Activated T-cell treated with anti-CD3 and anti-CD28 coated beads, Interleukin-2, amount 50 U/mL, for 48 hours (primary cell): ENCODE measurements around the gene FAM185A.
"Not testable (repeated sequence)": the region's sequence is repeated elsewhere in the genome, so short reads cannot be mapped to it uniquely, and the experiment has no call there.

ENCODE experiments used
- DNase-seq, 2 experiments: peaks; one replicate each; pipeline ENCODE4 v3.0.0-alpha.2; 2020

Gene FAM185A

GRCh38 chr7:102780926-102781325, 32.1 kb downstream of the FAM185A start:
- not testable (repeated sequence) for DNase-seq

DNA sequence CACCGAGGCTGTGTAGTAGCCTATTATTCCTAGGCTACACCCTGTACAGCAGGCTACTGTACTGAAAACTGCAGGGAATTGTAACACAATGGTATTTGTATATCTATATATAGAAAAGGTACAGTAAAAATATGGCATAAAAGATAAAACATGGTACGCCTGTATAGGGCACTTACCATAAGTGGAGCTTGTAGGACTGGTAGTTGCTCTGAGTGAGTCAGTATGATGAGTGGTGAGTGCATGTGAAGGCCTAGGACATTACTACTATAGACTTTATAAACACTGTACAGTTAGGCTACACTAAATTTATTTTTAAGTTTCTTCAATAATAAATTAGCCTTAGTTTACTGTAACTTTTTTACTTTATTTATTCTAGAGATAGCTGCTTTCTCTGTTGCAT, 40.0 kb downstream of the FAM185A start:
- DNase-seq, result not testable (repeated sequence)

GRCh38 chr7:102790364-102791100, 41.7 kb downstream of the FAM185A start:
- DNase-seq, result not testable (repeated sequence)

DNA sequence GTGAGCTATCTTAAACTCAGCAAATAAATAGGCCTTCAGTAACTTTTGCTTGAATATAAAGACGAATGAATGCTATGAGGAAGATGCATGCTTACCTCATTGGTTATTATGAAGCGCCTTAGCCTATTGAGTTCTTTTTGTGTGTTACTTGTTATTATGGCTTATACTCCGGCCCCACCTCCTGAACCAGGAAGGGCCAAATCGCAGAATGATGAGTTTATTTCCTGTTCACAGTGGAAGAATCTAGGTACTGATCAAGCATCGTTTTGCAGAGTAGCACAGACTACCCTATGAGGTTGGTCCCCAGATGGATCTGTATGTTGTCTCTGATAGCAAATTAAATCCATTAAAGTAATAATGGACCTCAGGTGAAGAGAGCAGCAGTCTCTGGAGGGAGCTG, 42.6 kb downstream of the FAM185A start:
- not testable (repeated sequence) for DNase-seq

DNA sequence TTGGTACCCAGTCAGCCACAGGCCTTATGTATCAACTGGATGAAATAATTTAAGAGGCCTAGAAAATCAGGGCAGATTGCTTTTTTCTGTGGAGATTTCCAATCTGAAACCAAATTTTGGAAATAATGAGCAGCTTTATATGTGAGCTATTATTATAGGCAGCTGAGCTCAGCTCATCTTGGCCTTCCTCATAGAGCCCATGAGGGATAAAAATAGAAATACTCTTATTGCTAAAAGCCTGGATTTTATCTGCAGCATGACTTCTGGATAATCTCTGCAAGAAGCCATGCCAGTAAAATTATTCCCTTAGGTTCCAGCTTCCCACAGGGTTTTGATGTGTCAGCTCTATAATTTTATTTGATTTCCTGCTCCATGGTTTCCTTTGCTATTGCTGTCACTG, 43.0 kb downstream of the FAM185A start:
- DNase-seq, result not testable (repeated sequence)

GRCh38 chr7:102794567-102794966, 45.8 kb downstream of the FAM185A start:
- not testable (repeated sequence) for DNase-seq

DNA sequence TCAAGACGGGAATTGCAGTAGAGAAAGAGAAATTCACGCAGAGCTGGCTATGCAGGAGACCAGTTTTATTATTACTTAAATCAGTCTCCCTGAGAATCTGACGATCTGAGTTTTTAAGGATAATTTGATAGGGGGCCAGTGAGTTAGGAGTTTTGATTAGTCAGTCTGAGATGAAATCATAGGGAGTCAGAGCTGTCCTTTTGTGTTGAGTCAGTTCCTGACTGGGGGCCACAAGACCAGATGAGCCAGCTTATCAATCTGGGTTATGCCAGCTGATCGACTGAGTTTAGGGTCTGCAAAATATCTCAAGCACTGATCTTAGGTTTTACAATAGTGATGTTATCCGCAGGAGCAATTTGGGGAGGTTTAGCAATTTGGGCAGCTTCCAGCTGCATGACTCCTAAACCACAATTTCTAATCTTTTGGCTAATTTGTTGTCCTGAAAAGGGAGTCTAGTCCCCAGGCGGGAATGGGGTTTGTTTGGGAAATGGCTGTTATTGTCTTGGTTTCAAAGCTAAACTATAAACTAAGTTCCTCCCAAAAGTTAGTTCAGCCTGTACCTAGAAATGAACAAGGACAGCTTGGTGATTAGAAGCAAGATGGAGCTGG, 47.3 kb downstream of the FAM185A start:
- DNase-seq, result not testable (repeated sequence)

DNA sequence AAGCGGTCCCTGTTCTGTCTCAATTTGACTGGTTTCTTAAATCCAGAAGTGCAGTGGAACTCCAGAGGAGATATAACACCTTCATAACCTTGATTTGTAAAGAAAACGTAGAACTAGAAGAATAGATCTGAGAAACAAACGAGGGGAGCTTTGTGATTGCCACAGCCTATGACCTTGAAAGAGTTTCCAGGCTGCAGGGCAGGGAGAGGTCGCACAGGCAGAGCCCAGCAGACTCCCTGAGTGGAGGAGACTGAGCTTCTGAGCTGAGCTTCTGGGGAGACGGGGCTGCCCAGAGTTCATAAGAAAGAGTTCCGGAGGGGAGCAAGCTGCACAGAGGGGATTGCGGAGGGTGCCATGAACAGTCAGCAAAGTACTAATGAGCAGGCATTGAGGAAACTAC, 57.8 kb downstream of the FAM185A start:
- DNase-seq, result no peak

DNA sequence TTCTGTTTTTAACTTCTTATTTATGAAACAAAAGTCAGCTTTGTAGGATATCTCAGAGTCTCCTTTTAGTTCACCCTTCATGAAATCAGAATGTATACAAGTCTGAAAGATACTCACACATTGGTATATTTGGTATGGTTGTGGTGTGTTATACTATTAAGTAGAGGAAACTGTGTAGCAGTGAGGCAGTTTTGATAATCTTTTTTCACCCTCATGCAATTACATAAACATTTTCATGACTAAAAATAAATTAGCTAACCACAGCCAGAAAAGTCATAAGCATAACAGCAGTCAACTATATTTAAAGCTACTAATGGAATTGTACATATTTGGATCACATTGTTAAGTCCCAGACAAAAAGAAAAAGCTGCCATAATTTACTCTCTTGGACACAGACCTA, 62.1 kb downstream of the FAM185A start:
- no peak for DNase-seq

GRCh38 chr7:102811942-102812678, 63.3 kb downstream of the FAM185A start:
- no peak for DNase-seq

DNA sequence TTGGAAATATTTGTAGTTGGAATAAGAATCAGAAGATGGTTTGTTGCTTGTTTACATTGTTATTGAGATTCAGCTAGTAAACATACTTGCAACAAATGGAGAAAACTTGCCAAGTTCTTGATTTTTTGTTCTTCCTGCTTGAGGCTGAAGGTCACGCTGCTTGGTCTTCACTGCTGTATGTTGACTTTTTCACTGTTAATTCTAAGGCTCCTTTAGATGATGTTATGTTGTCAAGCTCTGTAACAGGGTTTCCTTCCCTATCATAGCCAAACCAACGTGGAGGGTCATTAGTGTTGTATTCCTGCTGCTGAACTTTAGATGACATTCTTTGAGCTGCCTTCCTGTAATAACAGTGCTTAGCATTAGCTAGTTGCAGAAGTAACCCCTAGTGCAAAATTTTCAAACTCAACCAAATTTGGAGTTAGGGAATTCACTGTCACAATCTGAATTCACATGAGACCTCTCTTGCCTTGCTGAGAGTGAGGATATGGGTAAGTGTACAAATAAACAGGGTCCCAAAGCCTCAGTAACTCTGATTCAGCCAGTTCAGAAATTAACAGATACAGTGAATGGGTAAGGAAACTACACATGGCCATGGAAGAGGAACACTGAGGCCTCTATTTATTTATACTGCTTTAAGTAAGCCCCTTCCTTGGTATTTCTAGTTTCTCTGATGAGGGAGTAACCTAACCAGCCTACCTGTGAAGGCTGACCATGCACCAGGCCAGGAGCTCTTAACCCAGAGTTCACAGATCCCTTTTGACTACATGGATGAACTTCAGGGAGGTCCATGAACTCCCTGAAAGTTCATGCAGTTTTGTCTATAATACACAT, 64.6 kb downstream of the FAM185A start:
- no peak for DNase-seq

- DNase-seq, result no peak
Measured at GRCh38 chr7:102814025-102814471, 65.2 kb downstream of the FAM185A start.

DNA sequence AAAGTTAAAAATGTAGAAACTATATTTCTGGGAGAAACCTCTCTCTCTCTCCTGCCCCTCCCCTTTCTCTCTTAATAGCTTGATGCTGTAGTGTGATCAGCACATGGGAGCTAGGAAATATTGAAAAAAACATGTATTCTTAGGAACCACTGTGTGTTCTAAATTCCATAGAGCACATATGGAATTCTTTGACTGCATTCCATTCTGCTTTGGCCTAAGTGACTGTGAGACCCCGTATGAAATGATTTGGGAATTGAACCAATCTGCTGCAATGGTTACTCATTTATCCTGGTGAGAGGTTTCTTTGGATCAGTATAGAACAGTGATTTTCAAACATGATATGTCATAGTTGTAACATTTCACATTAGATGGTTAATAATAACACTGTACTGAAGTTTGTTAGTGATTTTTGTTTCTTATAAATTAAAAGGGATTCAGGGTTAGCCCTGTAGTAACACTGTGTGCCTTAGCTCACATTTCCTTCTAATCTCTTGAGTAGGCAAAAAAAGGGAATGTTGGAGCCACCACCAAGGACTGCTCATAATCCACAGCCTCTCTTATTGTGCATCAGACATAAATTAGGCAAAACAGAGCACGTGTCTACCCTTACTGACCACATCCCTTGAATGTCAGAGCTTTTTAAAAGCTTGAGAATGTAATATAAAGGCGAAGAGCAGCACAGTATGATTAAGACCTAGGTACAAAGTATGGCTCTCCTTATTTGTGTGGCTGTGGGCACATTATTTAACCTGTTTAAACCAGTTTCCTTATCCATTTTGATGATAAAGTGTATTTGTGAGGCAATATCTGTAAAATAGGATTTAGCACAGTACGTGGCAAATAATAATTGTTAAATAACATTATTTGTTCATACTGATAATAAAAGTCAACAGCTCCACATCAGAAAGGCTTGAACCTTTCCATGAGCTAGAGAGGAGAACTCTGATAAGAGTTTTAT, 69.1 kb downstream of the FAM185A start:
- DNase-seq, result no peak

- no peak for DNase-seq
Measured at GRCh38 chr7:102819151-102819550, 70.4 kb downstream of the FAM185A start.

DNA sequence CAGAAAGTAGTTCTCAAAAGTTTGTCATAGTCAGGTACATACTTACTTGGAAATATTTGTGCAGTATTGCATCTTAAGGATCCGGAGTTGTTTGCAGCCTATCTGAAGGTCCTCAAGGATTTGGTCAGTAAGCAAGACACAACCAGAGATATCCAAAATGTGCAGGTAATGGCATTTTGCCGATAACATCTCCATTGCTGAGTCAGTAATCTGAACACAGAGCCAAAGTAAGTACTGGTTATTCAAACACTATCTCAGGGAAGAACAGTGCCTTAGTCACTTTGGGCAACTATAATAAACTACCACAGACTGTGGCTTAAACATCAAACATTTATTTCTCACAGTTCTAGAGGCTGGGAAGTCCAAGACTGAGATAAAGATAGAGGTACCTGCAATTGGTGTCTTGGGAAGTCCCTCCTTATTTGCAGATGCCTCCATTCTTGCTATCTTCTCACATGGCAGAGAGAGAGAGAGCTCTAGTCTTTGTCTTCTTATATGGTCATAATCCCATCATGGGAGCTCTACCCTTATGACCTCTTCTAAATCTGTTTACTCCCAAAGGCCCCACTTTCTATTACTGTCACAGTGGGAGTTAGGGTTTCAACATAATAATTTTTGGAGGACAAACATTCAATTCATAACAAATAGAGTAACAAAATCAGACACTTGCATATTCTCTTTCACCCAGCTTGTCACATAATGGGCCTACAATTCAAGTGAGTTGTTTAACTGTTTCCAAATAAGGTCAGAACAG, 73.4 kb downstream of the FAM185A start:
- no peak for DNase-seq

- DNase-seq, result no peak
Measured at GRCh38 chr7:102823390-102824119, 74.8 kb downstream of the FAM185A start.

DNA sequence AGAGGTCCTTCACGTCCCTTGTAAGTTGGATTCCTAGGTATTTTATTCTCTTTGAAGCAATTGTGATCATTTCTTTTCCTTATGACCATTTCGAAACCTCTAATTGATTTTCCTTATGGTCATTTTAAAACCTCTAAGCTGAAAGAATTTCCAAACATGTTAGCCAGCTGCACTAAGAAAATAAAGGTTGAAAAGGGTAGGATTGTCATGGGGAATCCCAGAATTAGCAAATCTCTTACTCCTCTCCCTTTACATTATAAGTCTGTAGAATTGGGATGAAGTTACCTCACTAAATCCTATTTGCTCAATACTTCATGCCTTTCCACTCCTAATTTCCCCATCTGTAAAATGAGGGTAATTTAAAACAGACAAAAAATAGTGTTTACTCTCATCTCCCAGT, 79.5 kb downstream of the FAM185A start:
- DNase-seq, result no peak

GRCh38 chr7:102829075-102829474, 80.3 kb downstream of the FAM185A start:
- no peak for DNase-seq

DNA sequence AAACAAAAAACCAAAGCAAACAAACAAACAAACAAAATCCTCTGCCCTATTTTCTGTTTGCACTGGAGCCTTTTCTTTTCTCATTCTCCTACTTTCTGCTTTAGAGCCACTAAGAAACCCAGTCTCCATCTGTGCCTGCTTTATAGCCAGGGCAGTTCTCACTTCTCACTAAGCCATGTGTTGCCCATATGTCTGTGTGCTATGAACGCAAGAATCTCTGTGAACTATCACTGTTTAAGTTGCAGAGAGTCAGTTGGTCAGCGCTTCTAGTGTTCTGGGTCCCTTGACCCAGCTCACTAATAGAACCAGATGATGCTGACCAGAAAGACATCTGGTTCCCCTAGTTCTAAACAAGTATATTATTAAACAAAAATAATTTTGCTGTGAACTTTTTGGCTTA, 81.4 kb downstream of the FAM185A start:
- DNase-seq, result no peak

GRCh38 chr7:102832674-102833073, 83.9 kb downstream of the FAM185A start:
- DNase-seq, result no peak
